Measurements from ENCODE around the gene PHACTR1.

PHACTR1 gene

DNA sequence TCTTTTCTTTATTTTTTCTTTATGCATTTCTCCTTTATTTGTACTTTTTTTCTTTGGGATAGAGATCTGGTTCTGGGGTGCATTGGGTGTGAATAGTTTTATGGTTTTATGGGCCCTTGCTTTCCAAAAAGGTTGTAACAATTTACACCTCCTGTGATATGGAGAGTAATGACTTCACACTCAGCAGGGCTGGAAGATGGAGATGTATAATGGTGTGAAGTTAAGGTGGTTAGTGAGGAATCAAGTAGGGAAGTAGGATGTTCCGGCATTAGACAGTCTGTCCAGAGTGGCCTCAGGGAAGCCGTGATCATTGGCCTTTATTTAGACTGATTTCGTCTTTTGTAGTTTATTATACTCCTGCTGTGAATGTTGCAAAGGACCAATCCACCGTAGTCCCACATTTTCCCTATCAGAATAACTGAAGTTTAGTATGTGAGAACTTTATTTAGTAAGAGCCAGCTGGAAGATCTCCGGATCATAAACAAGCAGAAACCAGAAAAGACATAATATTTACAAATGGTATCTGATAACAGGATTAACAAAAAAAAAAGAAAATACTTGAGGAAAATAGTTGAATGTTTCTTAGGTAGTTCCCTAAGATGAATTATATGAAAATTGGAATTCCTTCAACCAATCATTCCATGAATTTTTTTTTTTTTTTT is 356.2 kb downstream of the PHACTR1 start:
- DNase-seq (ENCODE audit: insufficient read length) = no peak
- TF ChIP-seq TAF1 (IDR thresholded peaks at IDR 0.05; ENCODE audit: borderline replicate concordance, low read depth, low read length) (no peak), POLR2A (IDR thresholded peaks at IDR 0.05; ENCODE audit: low read depth, low read length) (no peak), POLR2AphosphoS5 (IDR thresholded peaks at IDR 0.05; ENCODE audit: low read depth, low read length) (no peak)
- no peak for FAIRE-seq

DNA sequence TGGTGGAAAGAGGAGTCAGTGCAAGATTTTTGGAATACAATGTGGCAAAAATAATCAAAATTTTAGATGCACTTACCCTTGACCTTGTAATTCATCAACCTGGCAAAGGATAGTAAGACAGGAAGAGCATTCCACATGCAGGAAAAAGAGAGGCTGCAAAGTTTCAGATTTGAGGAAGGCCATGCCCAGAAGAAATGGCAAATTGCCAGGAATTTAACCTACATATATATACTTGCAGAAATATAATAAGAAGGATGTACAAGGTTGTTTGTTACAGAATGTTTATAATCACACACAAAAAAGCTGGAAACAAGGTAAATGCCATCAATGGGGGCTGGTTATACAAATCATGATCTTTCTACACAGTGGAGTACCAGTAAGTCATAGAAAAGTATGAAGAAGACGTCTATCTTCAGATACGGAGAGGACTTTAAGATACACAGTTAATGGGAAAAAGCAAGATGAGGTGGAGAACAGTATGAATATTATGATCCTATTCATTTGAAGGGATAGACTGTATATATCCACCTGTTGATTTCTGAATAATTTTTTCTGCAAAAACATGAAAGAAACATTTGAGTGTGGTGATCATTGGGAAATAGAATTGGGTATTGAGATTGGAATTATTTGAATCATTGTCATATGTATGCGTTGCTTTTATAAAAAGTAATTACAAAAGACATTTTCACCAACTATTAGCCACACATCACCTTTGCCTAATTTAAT is 358.0 kb downstream of the PHACTR1 start:
- TF ChIP-seq TAF1 (IDR thresholded peaks at IDR 0.05; ENCODE audit: borderline replicate concordance, low read depth, low read length) = no peak
- no peak for DNase-seq (ENCODE audit: insufficient read length)
- FAIRE-seq = no peak

- FAIRE-seq (no peak), DNase-seq (ENCODE audit: insufficient read length) (no peak)
- TF ChIP-seq POLR2AphosphoS5 (IDR thresholded peaks at IDR 0.05; ENCODE audit: low read depth, low read length) (no peak), TAF1 (IDR thresholded peaks at IDR 0.05; ENCODE audit: borderline replicate concordance, low read depth, low read length) (no peak)
Observed at GRCh38 chr6:13075141-13075845, 358.7 kb downstream of the PHACTR1 start.

DNA sequence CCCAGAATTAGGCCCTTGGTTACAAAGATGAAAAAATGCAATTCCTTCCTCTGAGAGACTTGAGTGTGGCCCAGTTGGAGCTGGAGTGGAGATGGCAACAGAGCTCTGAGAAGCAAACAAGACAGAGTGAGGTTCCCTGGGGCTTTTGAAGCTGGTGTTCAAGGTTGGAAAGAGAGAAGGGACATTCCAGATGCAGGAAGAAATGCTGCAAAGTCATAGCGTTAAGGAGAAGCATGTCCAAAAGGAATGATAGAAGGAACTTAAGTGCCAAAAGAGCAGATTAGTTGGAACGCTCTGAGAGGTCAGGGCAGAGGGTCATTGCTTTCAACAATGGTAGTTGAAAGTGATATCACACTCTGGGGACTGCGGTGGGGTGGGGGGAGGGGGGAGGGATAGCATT is 360.0 kb downstream of the PHACTR1 start:
- TF ChIP-seq POLR2A (IDR thresholded peaks at IDR 0.05; ENCODE audit: low read depth, low read length) = no peak
- no peak for TF ChIP-seq POLR2AphosphoS5 (IDR thresholded peaks at IDR 0.05; ENCODE audit: low read depth, low read length)
- FAIRE-seq = no peak

DNA sequence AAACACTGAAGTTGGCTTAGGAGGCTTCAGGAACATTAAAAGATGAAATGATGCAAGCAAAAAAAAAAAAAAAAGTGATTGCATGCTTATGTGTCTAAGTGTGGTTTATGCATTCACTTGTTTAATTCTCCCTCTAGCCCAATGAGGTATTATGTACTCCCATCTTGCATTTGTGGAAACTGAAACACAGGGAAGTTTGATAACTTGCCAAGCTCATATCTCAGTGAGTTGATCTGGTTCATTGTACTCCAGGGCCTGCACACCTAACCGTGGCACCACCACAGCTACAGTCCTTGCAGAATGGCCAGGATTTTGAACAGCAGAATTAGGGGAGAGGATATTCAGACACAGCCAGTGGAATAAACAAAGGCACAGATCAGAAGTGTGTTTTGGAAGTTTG is 360.6 kb downstream of the PHACTR1 start:
- FAIRE-seq = no peak

More for the DNA sequence above, 360.0 kb downstream of the PHACTR1 start:
- no peak for DNase-seq (ENCODE audit: insufficient read length)

DNA sequence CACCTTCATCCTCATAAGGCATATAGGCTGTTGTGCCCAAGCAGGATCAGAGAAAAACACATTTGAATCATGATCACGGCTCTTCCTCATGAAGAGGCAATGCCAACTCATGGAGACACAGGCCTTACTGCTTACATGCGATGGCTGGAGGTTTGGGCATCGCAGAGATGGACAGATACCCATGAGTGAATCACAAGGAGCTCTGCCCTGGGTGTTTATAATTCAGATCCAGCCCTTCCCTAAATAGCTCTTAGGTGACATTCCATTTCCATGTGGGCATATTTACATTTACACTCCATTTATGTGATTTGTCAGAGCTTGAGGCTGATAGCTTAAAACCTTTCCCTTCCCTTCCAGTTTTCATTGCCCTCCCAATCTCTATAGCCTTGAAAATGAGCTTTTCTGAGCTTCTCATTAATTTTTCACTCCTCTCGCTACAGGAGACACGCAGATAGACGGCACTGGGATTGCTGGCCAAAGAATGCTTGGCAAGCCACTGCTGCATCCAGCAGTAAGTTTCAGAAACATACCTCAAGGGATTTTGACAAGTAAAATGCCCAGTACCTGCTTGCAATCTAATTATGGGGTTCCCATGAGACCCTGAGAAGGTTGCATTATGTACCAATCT is 362.6 kb downstream of the PHACTR1 start:
- FAIRE-seq = no peak
- TF ChIP-seq POLR2A (IDR thresholded peaks at IDR 0.05; ENCODE audit: low read depth, low read length) (no peak), POLR2AphosphoS5 (IDR thresholded peaks at IDR 0.05; ENCODE audit: low read depth, low read length) (no peak), TAF1 (IDR thresholded peaks at IDR 0.05; ENCODE audit: borderline replicate concordance, low read depth, low read length) (no peak)
- DNase-seq (ENCODE audit: insufficient read length) = no peak

More for the DNA sequence above, 360.6 kb downstream of the PHACTR1 start:
- DNase-seq (ENCODE audit: insufficient read length) = no peak
- no peak for TF ChIP-seq TAF1 (IDR thresholded peaks at IDR 0.05; ENCODE audit: borderline replicate concordance, low read depth, low read length)
- TF ChIP-seq POLR2A (IDR thresholded peaks at IDR 0.05; ENCODE audit: low read depth, low read length) = no peak
- TF ChIP-seq POLR2AphosphoS5 (IDR thresholded peaks at IDR 0.05; ENCODE audit: low read depth, low read length) = no peak

DNA sequence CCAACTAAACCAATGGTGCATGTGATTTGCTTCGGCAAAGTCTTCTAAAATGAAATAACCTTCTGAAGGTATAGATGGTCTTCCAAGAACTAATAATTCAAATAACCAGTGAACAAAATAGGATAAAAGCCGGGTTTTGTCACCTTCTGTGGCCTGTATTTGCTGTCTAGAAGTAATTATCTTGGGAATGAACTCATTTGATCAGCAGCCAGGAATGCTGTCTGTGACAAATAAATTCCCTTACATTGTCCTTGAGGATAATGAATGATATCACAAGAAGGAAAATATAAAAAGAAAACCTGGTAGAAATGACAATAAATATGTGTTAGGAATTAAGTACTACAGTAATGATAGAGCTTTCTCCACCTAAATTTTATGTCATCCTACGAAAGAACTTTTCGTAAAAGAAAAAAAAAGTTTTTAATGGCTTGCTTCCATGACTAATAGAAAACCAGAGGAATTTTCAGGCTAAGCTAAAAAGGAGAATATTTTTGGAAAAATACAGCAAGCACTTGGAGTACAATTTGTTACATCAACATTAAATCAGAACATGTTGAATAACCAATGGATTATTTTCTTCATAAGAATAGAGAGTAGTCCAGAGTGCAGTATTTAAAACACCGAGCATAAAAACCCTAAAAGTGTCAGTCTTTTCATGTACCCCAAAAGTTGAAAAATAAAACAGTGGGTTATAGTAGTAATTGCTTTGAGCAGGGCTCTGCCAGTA is 364.1 kb downstream of the PHACTR1 start:
- FAIRE-seq = no peak
- DNase-seq (ENCODE audit: insufficient read length) = no peak
- TF ChIP-seq POLR2AphosphoS5 (IDR thresholded peaks at IDR 0.05; ENCODE audit: low read depth, low read length) (no peak), TAF1 (IDR thresholded peaks at IDR 0.05; ENCODE audit: borderline replicate concordance, low read depth, low read length) (no peak), POLR2A (IDR thresholded peaks at IDR 0.05; ENCODE audit: low read depth, low read length) (no peak)

- FAIRE-seq (no peak), DNase-seq (ENCODE audit: insufficient read length) (no peak)
- no peak for TF ChIP-seq POLR2AphosphoS5 (IDR thresholded peaks at IDR 0.05; ENCODE audit: low read depth, low read length)
- TF ChIP-seq POLR2A (IDR thresholded peaks at IDR 0.05; ENCODE audit: low read depth, low read length) = no peak
- no peak for TF ChIP-seq TAF1 (IDR thresholded peaks at IDR 0.05; ENCODE audit: borderline replicate concordance, low read depth, low read length)
Observed at GRCh38 chr6:13081189-13081563, 364.6 kb downstream of the PHACTR1 start.

DNA sequence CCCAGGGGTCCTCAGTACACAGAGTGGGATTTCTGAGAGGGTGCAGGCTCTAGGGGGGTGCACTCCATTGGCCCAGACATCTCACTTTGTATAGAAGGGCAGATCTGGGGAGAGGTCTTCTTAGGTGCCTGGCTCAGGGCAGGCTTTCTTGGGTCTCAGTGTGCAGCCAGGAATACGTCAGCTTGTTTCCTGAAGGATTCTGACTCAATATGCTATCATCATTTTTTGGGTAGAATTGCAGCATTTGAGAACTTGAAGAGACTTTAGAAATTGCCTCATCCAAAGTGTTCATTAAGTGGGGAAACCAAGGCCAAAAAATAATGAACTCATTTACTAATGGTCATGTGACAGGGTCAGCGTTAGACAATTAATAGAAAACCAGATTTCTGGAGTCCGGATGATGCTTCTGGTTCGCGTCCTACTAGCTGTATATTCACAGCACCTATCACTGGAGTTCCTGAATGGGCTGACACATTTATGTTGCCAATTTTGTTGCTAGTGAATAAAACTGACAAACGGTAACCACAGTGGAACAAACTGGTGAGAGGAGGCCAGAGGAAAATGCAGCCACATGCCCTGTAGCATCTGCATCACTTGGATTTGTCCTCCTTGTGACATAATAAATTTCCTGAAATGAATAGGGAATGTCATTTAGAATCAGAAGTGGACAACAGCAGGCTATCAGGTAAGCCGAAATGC is 372.9 kb downstream of the PHACTR1 start:
- TF ChIP-seq TAF1 (IDR thresholded peaks at IDR 0.05; ENCODE audit: borderline replicate concordance, low read depth, low read length) = no peak
- no peak for TF ChIP-seq POLR2A (IDR thresholded peaks at IDR 0.05; ENCODE audit: low read depth, low read length)
- TF ChIP-seq POLR2AphosphoS5 (IDR thresholded peaks at IDR 0.05; ENCODE audit: low read depth, low read length) = no peak
- no peak for DNase-seq (ENCODE audit: insufficient read length)

DNA sequence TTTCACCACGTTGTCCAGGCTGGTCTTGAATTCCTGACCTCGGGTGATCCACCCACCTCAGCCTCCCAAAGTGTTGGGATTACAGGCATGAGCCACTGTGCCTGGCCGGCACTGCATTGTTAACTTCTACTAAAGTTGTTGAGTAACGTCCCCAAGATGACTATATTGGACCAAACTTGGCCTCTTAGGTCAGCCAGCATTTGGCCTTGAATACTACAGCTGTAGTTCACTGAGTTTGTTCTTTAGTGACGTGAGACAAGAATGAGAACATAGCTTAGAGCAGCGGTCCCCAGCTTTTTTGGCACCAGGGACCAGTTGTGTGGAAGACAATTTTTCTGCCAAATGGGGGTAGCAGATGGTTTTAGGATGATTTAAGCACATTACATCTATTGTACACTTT is 374.6 kb downstream of the PHACTR1 start:
- no peak for DNase-seq (ENCODE audit: insufficient read length)
- no peak for TF ChIP-seq POLR2AphosphoS5 (IDR thresholded peaks at IDR 0.05; ENCODE audit: low read depth, low read length)
- TF ChIP-seq POLR2A (IDR thresholded peaks at IDR 0.05; ENCODE audit: low read depth, low read length) = no peak
- no peak for TF ChIP-seq TAF1 (IDR thresholded peaks at IDR 0.05; ENCODE audit: borderline replicate concordance, low read depth, low read length)
- FAIRE-seq = no peak

More for the DNA sequence above, 372.9 kb downstream of the PHACTR1 start:
- no peak for FAIRE-seq

Measured in GM12892 (cell line).